NCI-H2081 (cell line): Measurements from ENCODE around the gene AREL1.

Experiments
- DNase-seq, 2 experiments: peaks; one replicate each; lab custom pipeline; 2025; lab: John Stamatoyannopoulos, UW

AREL1 gene

DNA sequence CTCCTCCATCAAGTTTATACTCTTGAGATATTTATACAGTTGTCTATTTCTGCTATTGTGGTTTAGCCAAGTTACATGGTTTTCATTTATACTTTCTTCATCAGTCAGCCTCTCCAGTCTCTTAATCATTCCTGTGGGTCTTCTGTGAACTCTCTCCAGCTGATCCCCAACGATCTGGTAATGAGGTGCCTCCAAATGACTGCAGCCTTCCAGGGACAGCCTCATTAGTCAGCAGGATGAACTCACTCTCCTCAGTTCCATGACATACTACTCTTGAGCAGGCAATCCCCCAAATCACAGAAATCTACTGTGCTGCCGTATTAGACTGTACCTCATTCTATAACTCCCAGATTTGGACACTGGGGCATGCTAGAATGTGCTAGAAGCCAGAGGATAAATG lies 15.3 kb downstream of the AREL1 start:
- DNase-seq = no peak

DNA sequence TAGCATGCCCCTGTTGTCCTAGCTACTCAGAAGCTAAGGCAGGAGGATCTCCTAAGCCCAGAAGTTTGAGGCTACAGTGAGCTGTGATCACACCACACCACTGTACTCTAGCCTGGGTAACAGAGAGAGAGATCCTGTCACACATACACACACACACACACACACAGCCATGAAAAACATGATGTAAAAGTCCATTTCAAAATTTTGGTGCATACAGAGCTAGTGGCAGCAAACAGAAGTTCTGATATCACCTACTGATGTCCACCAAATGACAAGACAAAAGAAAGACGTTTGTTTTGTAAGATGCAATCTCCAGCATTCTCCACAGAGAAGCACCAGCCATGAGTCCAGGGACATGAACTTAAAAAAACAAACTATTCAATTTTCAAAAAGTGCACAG lies 15.9 kb downstream of the AREL1 start:
- no peak for DNase-seq

DNA sequence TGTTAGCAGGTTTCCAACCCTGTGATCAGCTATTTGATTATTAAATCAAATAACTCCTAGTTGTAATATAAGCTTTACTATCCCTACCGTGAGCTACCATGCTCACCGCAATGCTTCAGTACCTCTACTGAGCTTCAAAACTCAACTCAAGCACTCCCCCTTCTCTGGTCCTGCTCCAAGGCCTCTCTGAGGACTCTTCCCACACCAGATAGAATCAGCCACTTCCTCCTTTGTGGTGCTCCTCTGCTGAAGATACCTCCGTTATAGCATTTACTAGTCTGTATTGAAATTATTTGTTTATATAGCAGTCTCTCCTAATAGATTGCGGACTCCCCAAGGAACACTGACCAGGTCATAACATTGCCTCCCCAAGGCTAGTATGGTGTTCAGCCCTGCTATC lies 17.5 kb downstream of the AREL1 start:
- no peak for DNase-seq

DNA sequence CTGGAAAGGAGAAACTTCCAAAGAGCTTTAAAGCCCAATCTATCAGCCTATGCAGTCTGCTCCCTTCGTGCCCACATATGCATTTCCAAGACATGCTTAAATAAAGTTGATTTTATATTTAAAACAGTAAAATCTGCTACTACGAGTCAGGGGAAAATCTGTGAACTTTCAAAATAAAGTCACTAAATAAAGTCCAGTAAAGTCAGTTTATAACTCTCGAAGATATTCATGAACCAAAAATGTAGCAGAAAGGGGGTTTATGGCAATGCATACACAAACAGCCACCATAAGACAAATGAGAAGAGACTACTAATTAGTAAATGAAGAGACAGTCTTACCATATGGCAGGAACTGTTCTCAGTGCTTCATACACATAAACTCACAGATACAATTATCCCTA lies 19.7 kb downstream of the AREL1 start:
- no peak for DNase-seq

DNA sequence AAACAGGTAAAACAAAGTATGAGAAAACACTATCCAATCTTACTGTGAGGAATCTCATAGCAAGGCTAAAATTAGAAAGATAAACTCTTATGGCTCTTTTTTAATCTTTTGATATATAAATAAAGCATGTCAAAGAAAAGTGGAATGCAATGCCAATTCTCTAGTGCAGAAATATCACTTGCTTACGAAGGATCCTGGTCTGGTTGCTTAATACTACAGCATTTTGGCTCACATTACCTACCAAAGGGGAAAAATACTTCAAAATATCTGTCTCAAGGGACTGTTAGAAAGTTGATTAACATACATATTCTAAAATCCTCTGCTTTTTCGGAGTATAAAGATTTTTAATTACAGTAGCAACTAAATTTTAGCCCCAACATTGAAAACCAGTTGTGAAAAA lies 21.4 kb downstream of the AREL1 start:
- DNase-seq = no peak

DNA sequence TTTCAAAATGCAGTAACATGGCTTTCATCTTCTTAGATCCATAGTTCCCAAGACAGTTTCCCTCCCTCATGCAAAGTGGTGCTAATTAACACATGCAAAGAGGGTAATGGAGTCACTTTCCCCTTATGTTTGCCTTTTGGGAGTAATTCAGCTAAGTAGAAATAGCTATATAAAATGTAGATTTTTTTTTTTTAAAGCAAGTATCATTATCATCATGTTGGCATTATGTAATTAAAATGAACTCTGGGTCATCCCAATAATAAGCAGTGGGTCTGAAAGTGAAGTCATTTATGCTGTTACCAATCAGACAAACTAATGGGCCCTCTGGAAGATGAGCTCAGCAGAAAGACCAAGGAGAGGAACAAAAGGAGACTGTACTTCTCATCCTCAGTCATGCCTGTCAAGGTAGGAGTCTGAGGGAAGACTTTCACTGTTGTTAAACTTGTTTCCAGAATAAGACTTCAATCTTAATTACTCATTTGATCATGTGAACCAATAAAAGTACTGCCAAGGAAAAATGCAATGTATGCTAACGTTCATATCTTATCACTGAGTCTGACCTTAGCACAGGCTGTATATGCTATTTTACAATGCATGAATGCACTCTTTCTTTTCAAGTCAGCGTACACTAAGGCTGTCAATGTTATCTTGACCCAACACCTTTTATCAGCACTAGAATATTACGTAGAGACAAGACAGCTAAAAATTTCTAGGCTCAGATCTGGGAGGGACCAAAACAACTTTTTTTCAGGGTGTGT lies 26.8 kb downstream of the AREL1 start:
- DNase-seq = no peak

DNA sequence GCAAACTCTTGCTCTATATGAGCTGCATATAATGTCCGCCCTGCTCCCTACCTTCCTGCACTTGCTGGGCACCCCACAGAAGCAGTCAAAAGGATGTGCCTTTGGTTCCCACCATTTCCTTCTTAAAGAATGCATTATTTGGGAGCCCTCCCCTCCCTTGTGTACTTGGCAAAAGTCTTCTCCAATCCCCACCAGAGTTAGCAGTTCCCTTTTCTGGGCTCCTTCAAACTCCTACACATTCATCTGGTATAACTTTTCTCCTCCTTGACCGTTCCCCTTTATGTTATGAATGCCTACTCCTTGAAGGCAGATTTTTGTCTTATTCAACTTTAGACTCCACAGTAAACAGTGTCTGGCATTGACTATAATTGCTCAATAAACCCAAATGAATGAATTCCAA lies 27.8 kb downstream of the AREL1 start:
- no peak for DNase-seq

DNA sequence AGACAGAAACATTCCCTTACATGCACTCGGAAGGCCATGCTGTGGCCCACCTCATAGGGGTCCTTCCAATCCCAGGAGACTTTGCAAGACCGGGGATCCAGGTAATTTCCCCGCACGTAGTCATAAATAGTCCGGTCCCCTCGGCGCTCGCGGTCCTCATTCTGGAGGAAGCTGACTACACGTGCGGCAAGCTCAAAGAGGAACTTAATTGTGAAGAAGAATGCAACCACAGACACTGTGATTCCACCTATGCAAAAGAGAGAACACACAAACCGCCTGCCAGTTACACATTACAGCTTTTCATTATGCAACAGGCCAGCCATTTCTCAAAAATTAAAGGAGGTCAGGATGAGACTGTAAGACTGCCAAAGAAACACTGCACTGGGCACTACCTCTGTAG lies 28.4 kb downstream of the AREL1 start:
- no peak for DNase-seq

DNA sequence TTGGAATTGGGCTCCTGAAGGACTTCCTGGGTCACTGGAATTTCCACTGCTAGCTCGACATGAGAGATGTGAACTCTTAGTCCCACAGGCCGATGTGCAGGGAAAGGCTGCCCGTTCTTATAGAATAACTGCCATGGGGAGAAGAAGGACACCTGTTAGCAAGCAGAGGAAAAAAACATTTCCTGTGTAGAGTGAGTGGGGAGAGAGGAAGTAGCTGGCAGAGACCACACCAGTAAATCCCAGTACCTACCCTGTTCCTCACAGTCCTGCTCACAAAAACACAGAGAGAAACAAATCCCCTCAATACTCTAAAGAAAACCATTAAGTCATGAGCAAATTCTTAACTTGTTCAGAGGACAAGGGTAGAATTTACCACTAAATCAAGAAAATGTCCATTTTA lies 29.5 kb downstream of the AREL1 start:
- no peak for DNase-seq

DNA sequence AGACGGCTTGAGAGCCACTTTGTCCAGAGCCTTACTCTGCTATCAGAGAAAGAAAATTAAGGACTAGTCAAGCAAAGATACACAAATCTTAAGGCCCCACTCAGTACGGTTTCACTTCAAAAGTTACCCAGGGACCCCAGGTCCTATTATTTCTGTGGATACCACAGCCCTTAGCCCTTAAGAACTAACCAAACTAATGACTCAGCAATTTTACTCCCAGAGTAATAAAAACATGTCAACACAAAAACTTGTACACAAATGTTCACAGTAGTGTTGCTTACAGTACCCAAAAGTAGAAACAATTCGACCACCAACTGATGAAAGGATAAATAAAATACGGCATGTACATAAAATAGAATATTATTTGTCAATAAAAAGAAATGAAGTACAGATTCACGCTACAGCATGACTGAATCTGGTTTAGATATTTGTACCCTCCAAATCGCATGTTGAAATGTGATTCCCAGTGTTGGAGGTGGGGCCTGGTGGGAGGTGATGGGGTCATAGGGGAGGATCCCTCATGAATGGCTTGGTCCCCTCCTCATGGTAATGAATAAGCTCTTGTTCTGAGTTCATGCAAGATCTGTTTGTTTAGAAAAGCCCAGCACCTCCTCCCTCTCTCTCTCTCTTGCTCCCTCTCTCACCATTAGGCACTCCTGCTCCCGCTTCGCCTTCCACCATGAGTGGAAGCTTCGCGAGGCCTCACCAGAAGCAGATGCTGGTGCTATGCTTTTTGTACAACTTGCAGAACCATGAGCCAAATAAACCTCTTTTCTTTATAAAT lies 30.5 kb downstream of the AREL1 start:
- DNase-seq = no peak

DNA sequence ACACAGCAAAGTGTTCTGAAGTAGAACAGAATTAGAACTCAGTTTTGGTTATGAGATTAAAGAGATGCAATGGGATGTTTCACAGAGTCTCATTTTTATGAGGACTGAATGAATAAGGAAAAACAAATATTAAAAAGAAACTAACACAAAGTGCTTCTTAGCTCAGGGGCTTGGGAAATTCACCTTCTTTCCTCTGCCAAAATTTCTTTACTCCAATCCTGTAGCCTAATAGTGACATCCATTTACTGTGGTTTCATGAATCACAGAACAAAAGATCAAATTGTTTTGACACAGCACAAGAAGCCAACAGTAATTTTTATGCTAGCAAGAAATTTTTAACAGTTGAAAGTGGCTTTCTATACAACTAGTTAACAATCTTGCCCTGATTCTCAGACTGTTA lies 37.7 kb downstream of the AREL1 start:
- DNase-seq = no peak

DNA sequence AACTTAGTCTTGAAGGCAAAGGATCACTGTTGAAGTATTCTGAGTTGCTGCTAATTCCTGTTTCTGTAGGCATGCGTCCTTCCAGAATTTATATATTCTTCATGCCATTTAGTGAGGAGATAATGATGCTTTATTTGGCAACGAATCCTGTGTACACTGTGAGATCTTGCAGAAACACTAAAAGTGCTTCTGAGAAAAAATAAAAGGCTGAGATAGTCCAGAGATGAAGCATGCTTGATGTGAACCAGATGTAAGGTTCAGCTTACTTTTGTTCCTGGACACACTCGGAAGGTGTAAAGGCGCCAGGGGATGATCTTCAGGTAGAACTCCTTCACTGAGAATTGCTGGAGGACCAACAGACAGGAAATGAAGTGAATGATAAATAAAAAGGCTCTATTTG lies 39.1 kb downstream of the AREL1 start:
- DNase-seq = no peak

DNA sequence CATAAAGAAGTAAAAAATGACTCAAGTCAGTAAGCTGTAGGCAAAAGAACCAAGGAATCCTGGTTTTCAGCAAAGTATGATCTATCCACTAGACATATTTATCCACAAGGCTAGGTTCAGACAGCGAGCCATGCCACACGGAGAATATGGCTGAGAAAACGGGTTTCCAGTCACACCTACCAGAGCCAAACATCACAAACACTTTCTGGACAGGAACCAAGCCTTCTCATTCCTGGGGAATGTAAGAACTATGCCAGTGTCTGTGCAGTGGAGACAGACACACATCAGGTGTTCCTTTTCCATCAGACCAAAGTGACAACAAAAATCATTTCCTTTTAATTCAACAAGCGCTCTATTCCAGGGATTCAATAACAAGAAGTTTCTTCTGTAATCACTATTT lies 41.1 kb downstream of the AREL1 start:
- no peak for DNase-seq

DNA sequence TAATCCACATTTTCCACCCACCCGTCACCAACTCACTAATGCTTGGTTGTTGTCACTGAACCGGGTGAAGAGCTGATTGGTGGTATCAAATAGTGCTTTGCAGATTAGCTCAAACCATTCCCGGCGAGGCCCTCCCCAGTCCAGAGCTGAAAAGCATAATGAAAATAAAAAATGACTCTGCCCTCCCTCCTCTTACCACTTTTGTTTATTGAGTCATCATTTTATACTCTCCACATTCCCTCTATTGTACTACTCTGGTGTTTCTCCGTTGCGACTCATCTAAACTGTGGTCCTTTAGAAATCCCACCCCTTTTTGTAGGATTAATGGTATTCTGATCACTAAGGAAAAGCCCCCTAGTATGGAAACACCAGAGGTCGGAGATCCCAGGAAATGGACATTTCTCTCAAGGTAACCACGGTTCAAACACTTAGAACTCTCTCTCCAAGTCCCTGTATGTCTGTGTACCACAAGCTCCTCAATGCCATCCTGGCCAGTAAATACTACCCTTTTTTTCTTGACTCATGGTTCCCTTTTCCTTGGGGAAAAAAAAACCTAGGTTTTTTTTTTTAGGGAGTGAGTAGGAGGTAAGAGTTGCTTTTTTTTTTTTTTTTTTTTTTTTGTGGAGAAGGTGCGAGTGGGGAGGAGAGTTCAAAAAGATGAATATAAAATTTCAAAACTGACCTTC lies 42.0 kb downstream of the AREL1 start:
- no peak for DNase-seq

DNA sequence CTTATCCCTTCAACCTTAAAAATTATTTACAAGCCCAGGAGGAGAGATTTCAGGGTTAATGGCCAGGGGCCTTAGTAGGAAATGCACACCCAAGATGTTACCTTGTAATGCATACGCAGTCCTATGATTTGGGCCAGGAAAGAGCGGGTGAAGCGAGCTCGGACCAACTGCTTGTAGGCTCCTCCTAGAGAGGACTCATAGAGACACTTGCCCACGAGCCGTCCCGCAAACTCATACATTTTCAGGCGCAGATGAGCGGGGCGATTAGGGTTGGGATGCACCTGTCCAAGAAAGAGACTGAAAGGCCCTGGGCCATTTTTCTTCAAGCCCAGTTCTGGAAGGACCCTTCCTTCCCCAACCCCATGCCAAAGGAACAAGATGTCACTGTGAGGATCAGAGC lies 43.0 kb downstream of the AREL1 start:
- no peak for DNase-seq

DNA sequence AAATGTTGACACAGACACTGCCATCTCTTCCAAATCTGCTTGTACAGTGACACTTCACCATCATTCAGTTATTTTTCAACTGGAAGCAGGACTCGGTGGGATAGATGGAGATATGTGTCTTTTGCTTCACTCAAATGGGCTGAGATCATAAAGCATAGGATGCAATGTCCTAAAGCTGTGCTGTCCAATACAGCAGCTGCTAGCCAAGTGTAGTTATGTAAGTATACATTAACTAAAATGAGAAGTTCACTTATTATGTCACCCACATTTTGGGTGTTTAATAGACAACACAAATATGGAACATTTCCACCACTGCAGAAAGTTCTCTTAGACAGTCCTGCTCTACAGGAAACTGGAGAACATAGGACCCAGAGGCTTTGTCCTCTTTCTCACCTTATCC lies 43.6 kb downstream of the AREL1 start:
- DNase-seq = no peak

DNA sequence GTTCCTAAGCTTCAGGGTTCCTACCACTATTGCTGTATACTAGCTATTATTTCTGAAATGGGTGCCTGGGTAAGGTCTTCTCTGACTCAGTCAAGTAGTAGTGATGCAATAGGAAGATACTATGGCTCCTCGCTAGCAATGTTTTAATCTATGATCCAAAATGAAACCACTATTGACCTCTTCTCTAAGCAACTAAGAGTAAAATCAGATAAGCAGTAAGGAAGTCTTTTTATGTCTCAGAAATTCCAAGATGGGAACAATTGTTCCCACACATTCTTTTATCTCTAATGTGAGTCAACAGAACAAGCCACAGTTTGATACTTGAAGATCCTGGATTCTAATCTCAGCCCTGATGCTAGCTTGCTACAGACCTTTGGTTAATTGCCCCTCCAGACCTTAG lies 45.1 kb downstream of the AREL1 start:
- no peak for DNase-seq

DNA sequence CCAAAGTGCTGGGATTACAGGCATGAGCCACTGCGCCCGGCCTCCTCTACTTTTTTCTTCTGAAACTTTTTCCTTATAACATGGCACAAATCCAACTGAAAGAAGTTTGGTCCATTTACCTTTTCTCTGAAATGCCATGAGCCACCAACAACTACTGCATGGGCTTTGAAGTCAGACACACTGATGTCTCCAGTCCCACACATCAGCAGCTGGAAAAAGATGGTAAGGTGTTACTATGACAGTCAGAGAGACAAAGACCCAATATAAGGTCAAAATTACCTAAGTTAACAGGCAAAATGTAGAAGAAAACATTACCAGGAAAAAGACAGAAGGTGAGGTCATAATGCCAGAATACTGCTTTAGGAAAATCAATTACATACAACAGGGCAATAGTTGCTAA lies 48.2 kb downstream of the AREL1 start:
- no peak for DNase-seq

DNA sequence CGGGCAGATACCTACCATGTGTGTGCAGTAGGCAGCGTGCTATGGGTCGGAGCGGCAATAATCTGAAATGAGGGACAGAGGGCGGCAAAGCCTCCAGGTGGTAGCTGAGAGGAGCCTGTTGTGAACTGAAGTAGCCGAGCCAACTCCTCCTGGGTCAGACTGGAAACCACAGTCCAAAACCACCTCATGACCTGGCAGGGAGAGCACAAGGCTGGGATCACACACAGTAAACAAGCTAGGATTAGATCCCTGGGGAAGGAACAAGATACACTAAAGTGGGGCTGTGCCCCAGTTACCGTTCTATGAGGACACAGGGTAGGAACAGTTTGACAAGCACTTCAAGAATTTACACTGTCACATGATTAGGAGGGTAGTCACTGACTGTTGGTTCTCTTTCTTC lies 49.0 kb downstream of the AREL1 start:
- DNase-seq = no peak

DNA sequence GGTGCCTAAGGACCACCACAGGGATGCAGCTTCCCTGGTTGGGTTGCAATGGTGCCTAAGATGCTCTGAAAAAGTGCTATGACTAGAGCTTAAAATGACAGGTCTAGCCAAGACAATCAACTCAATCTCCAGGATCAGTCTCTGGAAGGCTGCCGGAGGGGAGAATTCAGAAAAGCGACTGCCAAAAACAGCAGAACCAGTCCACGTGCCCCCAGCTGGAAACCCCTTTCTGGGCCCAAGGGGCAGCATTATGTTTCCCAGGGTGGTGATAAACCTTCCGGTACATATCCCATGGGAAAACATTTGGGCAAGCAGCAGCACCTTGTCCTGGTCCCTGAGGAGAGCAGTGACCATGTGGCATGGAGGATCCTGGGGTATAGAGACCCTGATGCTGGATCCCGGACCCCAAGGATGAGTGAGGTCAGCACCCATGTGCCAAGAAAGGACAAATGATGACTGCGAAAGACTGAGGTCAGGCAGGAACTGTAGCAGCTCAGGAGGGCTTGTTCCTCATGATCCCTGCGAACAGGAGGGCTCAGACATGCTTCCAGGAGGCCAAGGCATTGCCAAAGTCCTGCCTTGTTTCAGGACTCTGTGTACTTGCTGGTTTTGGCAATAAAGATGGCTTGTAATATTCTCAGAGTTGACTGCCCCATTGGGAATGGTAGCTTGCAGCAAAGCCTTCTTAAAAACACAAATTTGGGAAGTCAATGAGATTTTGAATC lies 51.0 kb downstream of the AREL1 start:
- no peak for DNase-seq

DNA sequence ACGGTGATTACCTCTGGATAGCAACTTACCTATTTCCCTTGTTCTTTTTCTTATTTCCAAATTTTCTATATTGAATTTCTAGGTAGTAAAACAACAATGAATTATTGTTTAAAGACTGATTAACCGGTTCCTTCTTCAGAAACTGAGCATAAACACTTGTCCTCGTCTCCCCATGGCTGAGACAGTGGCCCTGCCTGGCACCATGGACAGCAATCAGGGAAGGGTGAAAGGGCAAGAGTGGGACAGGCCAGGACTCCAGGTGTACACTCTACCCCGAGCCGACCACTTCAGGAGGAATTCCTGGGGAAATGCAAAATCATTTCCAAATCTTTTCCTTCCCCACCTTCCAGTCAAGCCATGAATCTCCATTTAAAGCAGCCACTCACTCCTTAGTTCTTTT lies 52.0 kb downstream of the AREL1 start:
- no peak for DNase-seq

DNA sequence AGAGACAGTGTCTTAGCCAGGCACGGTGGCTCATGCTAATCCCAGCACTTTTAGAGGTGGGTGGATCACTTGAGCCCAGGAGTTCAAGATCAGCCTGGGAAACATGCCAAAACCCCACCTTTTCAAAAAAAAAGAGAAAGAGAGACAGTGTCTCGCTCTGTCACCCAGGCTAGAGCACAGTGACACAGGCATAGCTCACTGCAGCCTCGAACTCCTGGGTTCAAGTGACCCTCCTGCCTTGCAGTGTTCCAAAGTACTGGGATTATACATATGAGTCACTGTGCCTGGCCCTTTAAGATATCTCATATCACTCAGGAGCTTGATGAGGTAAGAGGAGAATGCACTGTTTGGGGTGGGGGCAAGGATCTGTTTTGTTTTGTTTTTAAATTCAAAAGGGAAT lies 52.7 kb downstream of the AREL1 start:
- no peak for DNase-seq
